ENCODE results near the gene PRIMA1. TPM values are rescaled to one million over a fixed set of nuclear protein-coding genes. Genes with fewer than 3 reads are reported as not detected.

The PRIMA1 gene
- polyA plus RNA-seq, 3 donors: not detected

DNA sequence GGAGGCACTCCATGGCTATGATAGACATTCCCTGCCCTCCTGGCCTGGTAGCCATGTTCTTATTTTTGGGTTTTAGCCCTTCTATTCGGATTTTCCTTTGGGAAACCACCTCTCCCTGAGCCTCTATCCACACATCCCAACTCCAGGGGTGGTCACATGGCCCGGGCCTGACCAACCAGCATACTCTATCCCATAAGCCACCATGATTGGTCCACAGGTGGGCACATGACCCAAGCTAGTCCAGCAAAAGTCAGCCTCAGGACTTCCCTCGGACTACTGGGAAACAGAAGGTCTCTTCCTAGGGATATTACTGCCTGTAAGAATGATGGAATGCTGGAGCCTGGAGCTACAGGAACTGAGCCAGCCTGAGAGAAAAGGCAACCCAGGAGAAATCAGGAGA is 12.5 kb downstream of the PRIMA1 start:
- no peak overlapping the region for H3K4me2 ChIP-seq (replicated peaks; ENCODE audit: extremely low read depth, low read length, poor library complexity, severe bottlenecking)
- no peak overlapping the region for H3K9ac ChIP-seq (ENCODE audit: insufficient read depth, low read length, poor library complexity, severe bottlenecking)
- H3K36me3 ChIP-seq (replicated peaks in 1 of 2; ENCODE audit: control insufficient read depth in 1 of 2, insufficient read depth in 2 of 2, low read length in 2 of 2): no peaks in the 10 kb centered on the region
- H3K4me3 ChIP-seq (replicated peaks in 1 of 3; ENCODE audit: low read depth in 2 of 3, low read length in 3 of 3): no peak overlapping the region
- H2AFZ ChIP-seq (ENCODE audit: insufficient read depth, low read depth, low read length, poor library complexity, severe bottlenecking): no peak overlapping the region
- H4K20me1 ChIP-seq (ENCODE audit: insufficient read depth, low read length): no peaks in the 10 kb centered on the region
- no peaks in the 10 kb centered on the region for H3K9me3 ChIP-seq (replicated peaks in 1 of 2; ENCODE audit: control insufficient read depth in 1 of 2, insufficient read depth in 1 of 2, low read length in 2 of 2)
- Mint-ChIP-seq H3K4me1 (no peaks in the 10 kb centered on the region), H3K36me3 (no peaks in the 10 kb centered on the region), H3K9me3 (peaks cover 0 to 3% (median 0%) of the 10 kb centered on the region in 7 donors), H3K4me3 (no peak overlapping the region), H3K27me3 (ENCODE audit: low read depth in 3 of 3) (peaks cover 6 to 7% (median 7%) of the 10 kb centered on the region in 3 donors), H3K27ac (no peak overlapping the region)
- 87% methylated on average over 3 of the region's 3 CpGs for WGBS (ENCODE audit: insufficient coverage)
- TF ChIP-seq, protein P1, sequence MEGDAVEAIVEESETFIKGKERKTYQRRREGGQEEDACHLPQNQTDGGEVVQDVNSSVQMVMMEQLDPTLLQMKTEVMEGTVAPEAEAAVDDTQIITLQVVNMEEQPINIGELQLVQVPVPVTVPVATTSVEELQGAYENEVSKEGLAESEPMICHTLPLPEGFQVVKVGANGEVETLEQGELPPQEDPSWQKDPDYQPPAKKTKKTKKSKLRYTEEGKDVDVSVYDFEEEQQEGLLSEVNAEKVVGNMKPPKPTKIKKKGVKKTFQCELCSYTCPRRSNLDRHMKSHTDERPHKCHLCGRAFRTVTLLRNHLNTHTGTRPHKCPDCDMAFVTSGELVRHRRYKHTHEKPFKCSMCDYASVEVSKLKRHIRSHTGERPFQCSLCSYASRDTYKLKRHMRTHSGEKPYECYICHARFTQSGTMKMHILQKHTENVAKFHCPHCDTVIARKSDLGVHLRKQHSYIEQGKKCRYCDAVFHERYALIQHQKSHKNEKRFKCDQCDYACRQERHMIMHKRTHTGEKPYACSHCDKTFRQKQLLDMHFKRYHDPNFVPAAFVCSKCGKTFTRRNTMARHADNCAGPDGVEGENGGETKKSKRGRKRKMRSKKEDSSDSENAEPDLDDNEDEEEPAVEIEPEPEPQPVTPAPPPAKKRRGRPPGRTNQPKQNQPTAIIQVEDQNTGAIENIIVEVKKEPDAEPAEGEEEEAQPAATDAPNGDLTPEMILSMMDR (IDR thresholded peaks at IDR 0.05): no peak
- H3K27me3 ChIP-seq (ENCODE audit: control insufficient read depth in 2 of 2, insufficient read depth in 2 of 2, low read length in 2 of 2): no peaks in the 10 kb centered on the region
- H3K79me2 ChIP-seq (ENCODE audit: insufficient read depth, low read length): no peaks in the 10 kb centered on the region
- H3K27ac ChIP-seq (ENCODE audit: low read depth in 1 of 2, low read length in 2 of 2): no peak overlapping the region
- intact Hi-C loops (cut with micrococcal nuclease): no loop called here
- no peaks in the 10 kb centered on the region for H3K4me1 ChIP-seq (ENCODE audit: control insufficient read depth in 1 of 2, insufficient read depth in 2 of 2, low read length in 2 of 2)
- no peak for DNase-seq

DNA sequence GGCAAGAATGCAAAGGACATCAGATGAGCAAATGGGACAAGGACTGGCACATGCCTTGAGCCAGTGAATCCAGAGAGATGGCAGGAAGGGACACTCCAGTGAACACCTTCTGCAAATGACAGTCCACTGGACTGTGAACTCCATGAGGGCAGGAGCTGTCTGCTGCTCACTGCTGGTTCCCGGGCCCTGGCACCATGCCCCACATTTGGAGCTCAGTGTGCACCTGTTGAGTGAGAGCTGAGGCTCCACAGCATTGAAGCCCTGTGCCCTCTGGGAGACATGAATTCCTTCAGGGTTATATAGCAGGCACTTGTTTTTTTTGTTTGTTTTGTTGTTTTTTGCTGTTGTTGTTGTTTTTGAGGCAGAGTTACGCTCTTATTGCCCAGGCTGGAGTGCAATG is 13.1 kb downstream of the PRIMA1 start:
- Histone ChIP-seq H3K4me2 (replicated peaks; ENCODE audit: extremely low read depth, low read length, poor library complexity, severe bottlenecking) (no peak overlapping the region), H4K20me1 (ENCODE audit: insufficient read depth, low read length) (no peaks in the 10 kb centered on the region), H3K9ac (ENCODE audit: insufficient read depth, low read length, poor library complexity, severe bottlenecking) (no peak overlapping the region), H2AFZ (ENCODE audit: insufficient read depth, low read depth, low read length, poor library complexity, severe bottlenecking) (no peak overlapping the region), H3K36me3 (replicated peaks in 1 of 2; ENCODE audit: control insufficient read depth in 1 of 2, insufficient read depth in 2 of 2, low read length in 2 of 2) (no peaks in the 10 kb centered on the region), H3K9me3 (replicated peaks in 1 of 2; ENCODE audit: control insufficient read depth in 1 of 2, insufficient read depth in 1 of 2, low read length in 2 of 2) (no peaks in the 10 kb centered on the region), H3K27ac (ENCODE audit: low read depth in 1 of 2, low read length in 2 of 2) (no peak overlapping the region), H3K4me1 (ENCODE audit: control insufficient read depth in 1 of 2, insufficient read depth in 2 of 2, low read length in 2 of 2) (no peaks in the 10 kb centered on the region), H3K4me3 (replicated peaks in 1 of 3; ENCODE audit: low read depth in 2 of 3, low read length in 3 of 3) (no peak overlapping the region), H3K27me3 (ENCODE audit: control insufficient read depth in 2 of 2, insufficient read depth in 2 of 2, low read length in 2 of 2) (no peaks in the 10 kb centered on the region), H3K79me2 (ENCODE audit: insufficient read depth, low read length) (no peaks in the 10 kb centered on the region)
- Mint-ChIP-seq H3K27me3 (ENCODE audit: low read depth in 3 of 3) (peaks cover 6 to 7% (median 7%) of the 10 kb centered on the region in 3 donors), H3K4me1 (no peaks in the 10 kb centered on the region), H3K4me3 (no peak overlapping the region), H3K27ac (no peak overlapping the region), H3K36me3 (no peaks in the 10 kb centered on the region), H3K9me3 (peaks cover 0 to 3% (median 0%) of the 10 kb centered on the region in 7 donors)
- intact Hi-C loops (cut with micrococcal nuclease): no loop called here
- 88% methylated on average over 2 of the region's 2 CpGs for WGBS (ENCODE audit: insufficient coverage)
- DNase-seq: no peak
- TF ChIP-seq, protein P1 (IDR thresholded peaks at IDR 0.05): no peak
